ENCODE measurements around the gene ADAMTS13.

- TF ChIP-seq, protein P1, sequence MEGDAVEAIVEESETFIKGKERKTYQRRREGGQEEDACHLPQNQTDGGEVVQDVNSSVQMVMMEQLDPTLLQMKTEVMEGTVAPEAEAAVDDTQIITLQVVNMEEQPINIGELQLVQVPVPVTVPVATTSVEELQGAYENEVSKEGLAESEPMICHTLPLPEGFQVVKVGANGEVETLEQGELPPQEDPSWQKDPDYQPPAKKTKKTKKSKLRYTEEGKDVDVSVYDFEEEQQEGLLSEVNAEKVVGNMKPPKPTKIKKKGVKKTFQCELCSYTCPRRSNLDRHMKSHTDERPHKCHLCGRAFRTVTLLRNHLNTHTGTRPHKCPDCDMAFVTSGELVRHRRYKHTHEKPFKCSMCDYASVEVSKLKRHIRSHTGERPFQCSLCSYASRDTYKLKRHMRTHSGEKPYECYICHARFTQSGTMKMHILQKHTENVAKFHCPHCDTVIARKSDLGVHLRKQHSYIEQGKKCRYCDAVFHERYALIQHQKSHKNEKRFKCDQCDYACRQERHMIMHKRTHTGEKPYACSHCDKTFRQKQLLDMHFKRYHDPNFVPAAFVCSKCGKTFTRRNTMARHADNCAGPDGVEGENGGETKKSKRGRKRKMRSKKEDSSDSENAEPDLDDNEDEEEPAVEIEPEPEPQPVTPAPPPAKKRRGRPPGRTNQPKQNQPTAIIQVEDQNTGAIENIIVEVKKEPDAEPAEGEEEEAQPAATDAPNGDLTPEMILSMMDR (IDR thresholded peaks at IDR 0.05), result no peak
- TF ChIP-seq POLR2A (IDR thresholded peaks at IDR 0.05), result no peak
Measured at GRCh38 chr9:133430244-133430643, 8.1 kb downstream of the ADAMTS13 start.

All from heart left ventricle (tissue), 13 donors.